MM.1S (cell line): Measurements from ENCODE around the gene ANTKMT.

Experiments used
- EZH2 ChIP-seq: fragments of 300-600 bp; sonication (generic); optimal IDR thresholded peaks from 2 replicates; pipeline ENCODE3; 2017; ENCODE audit warnings: low read depth, mild to moderate bottlenecking, antibody characterized with exemption, low read length, mixed read lengths
- EZH2phosphoT487 ChIP-seq: fragments of 300-600 bp; sonication (generic); IDR thresholded peaks from 2 replicates; pipeline ENCODE4 v1.6.1; 2018; ENCODE audit warnings: antibody characterized with exemption, low read length
- TF ChIP-seq, protein P1 (sequence below): fragments of 300-600 bp; sonication (generic); IDR thresholded peaks from 2 replicates; pipeline ENCODE4 v1.5.1; 2016; ENCODE audit warnings: antibody characterized with exemption, low read length, mixed read lengths

DNA sequence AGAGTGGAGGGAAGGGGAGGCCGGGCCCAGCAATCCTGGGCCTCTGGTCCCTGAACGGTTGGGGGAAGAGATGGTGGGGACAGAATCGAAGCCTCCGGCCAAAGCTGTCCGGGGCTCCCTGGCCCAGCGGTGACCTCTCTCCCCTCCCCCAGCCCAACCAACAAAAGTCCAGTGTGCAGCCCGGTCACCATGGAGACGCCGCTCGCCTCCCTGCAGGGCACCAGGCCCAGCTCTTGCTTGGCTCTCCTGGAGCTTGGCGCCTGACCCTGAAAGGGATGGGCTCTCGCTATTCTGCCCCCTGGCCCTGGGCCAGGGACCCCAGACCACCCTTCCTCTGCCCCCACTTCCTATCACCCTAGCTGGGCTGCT, 4.8 kb upstream of the ANTKMT start:
- TF ChIP-seq, protein P1, sequence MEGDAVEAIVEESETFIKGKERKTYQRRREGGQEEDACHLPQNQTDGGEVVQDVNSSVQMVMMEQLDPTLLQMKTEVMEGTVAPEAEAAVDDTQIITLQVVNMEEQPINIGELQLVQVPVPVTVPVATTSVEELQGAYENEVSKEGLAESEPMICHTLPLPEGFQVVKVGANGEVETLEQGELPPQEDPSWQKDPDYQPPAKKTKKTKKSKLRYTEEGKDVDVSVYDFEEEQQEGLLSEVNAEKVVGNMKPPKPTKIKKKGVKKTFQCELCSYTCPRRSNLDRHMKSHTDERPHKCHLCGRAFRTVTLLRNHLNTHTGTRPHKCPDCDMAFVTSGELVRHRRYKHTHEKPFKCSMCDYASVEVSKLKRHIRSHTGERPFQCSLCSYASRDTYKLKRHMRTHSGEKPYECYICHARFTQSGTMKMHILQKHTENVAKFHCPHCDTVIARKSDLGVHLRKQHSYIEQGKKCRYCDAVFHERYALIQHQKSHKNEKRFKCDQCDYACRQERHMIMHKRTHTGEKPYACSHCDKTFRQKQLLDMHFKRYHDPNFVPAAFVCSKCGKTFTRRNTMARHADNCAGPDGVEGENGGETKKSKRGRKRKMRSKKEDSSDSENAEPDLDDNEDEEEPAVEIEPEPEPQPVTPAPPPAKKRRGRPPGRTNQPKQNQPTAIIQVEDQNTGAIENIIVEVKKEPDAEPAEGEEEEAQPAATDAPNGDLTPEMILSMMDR: no peak
- TF ChIP-seq EZH2: no peak
- TF ChIP-seq EZH2phosphoT487: no peak
